Effector memory CD4-positive, alpha-beta T cell (primary cell): Measurements from ENCODE around the gene DNAH5.

Experiments
- DNase-seq, 3 donors: peaks; one replicate each; pipeline ENCODE4 v3.0.0-alpha.2; 2020
- H3K27ac ChIP-seq: 2 replicates; pipeline ENCODE4 v1.7.0; 2013; ENCODE audit warnings: mild to moderate bottlenecking, low read length, moderate library complexity; ENCODE audit not compliant: insufficient read depth, poor library complexity, severe bottlenecking
- H3K27me3 ChIP-seq: replicated peaks from 2 replicates; pipeline ENCODE4 v1.7.0; 2013; ENCODE audit warnings: mild to moderate bottlenecking, low read length; ENCODE audit not compliant: insufficient read depth, control insufficient read depth, poor library complexity, severe bottlenecking
- H3K36me3 ChIP-seq: 2 replicates; pipeline ENCODE4 v1.7.0; 2013; ENCODE audit warnings: mild to moderate bottlenecking, low read length, moderate library complexity; ENCODE audit not compliant: control insufficient read depth, insufficient read depth
- H3K4me1 ChIP-seq: 2 replicates; pipeline ENCODE4 v1.7.0; 2013; ENCODE audit warnings: low read length, mild to moderate bottlenecking; ENCODE audit not compliant: control insufficient read depth, insufficient read depth, poor library complexity, severe bottlenecking
- H3K4me3 ChIP-seq: 2 replicates; pipeline ENCODE4 v1.7.0; 2013; ENCODE audit warnings: low read length, low read depth, mild to moderate bottlenecking; ENCODE audit not compliant: insufficient read depth, poor library complexity, severe bottlenecking
- H3K9me3 ChIP-seq: 2 replicates; pipeline ENCODE4 v1.7.0; 2013; ENCODE audit warnings: mild to moderate bottlenecking, low read length, moderate library complexity; ENCODE audit not compliant: control insufficient read depth

The DNAH5 gene

GRCh38 chr5:13943676-13944075, 812 bp downstream of the DNAH5 start:
- Histone ChIP-seq H3K9me3 (no peaks in the 10 kb centered on the region), H3K27me3 (no peaks in the 10 kb centered on the region), H3K4me1 (no peaks in the 10 kb centered on the region), H3K4me3 (no peak overlapping the region), H3K27ac (no peak overlapping the region), H3K36me3 (no peaks in the 10 kb centered on the region)
- DNase-seq = no peak

DNA sequence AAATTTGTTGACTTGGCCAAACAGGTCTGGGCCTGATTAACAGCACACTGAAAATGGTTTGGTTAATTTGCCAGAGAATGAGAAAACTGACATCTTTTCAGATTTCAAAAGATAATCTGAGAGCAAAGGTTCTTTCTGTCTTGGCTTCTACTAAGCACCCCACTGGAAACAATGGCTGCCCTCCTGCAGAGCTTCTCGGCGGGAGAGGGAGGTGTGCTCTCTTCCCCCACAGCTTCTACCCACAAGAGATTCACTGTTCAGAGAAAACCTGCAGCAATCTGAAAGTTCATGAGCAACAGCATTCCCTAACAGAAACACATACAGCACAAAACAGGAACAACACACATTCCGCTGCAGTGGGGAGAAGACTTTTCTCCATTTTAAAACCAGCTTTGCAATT, 3.0 kb downstream of the DNAH5 start:
- no peaks in the 10 kb centered on the region for H3K27me3 ChIP-seq
- no peaks in the 10 kb centered on the region for H3K4me1 ChIP-seq
- H3K27ac ChIP-seq = no peak overlapping the region
- DNase-seq = no peak
- no peaks in the 10 kb centered on the region for H3K9me3 ChIP-seq
- H3K4me3 ChIP-seq = no peak overlapping the region
- no peaks in the 10 kb centered on the region for H3K36me3 ChIP-seq

GRCh38 chr5:13939638-13940037, 4.8 kb downstream of the DNAH5 start:
- H3K4me3 ChIP-seq = no peak overlapping the region
- H3K9me3 ChIP-seq = no peaks in the 10 kb centered on the region
- DNase-seq = no peak
- H3K27me3 ChIP-seq = no peaks in the 10 kb centered on the region
- H3K27ac ChIP-seq = no peak overlapping the region
- no peaks in the 10 kb centered on the region for H3K36me3 ChIP-seq
- no peaks in the 10 kb centered on the region for H3K4me1 ChIP-seq

- DNase-seq = no peak
- Histone ChIP-seq H3K9me3 (no peaks in the 10 kb centered on the region), H3K4me1 (no peaks in the 10 kb centered on the region), H3K36me3 (no peaks in the 10 kb centered on the region), H3K27ac (no peak overlapping the region), H3K4me3 (no peak overlapping the region), H3K27me3 (no peaks in the 10 kb centered on the region)
Measured at GRCh38 chr5:13934921-13935320, 9.6 kb downstream of the DNAH5 start.

GRCh38 chr5:13934125-13934524, 10.4 kb downstream of the DNAH5 start:
- DNase-seq = no peak
- Histone ChIP-seq H3K9me3 (no peaks in the 10 kb centered on the region), H3K4me1 (no peaks in the 10 kb centered on the region), H3K27me3 (no peaks in the 10 kb centered on the region), H3K36me3 (no peaks in the 10 kb centered on the region), H3K27ac (no peak overlapping the region), H3K4me3 (no peak overlapping the region)

DNA sequence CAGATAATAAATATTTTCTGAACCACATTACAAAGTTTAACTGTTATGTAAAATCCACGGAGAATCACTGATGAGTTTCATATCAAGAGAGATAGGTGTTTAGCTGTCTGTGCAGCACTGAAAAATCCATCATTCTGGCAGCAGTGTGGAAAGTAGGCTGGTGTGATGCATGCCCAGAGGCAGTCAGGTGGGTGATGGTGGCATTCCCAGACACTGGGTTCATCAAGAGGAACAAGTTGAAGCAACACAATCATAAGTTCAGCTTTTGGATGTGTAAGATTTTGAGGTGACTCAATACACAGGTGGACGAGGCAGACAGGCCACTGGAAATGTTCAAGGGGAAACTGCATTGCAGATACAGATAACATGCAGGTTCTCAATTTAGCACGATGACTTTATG, 11.9 kb downstream of the DNAH5 start:
- Histone ChIP-seq H3K27ac (no peak overlapping the region), H3K9me3 (no peaks in the 10 kb centered on the region), H3K4me3 (no peak overlapping the region), H3K4me1 (no peaks in the 10 kb centered on the region), H3K27me3 (no peaks in the 10 kb centered on the region), H3K36me3 (no peaks in the 10 kb centered on the region)
- DNase-seq = no peak

DNA sequence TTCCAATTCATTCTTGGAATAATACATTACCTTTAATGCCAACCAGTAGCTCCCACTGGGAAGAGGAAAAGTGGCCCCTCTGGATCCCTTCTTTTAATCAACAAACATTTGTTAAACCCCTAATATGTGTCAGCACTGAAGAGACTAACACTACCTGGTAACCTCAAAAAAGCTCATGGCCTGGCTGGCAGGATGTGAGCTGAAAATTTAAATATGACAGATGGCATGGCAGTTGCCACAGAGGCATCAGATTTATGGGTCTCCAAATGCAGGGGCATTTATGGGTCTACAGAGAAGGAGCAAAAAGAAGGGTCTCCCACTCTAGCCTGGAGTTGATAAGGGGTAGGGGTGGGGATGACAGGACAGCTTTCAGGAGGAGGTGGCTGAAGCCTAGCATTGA, 12.5 kb downstream of the DNAH5 start:
- no peak overlapping the region for H3K4me3 ChIP-seq
- DNase-seq = no peak
- H3K27me3 ChIP-seq = no peaks in the 10 kb centered on the region
- H3K36me3 ChIP-seq = no peaks in the 10 kb centered on the region
- H3K4me1 ChIP-seq = no peaks in the 10 kb centered on the region
- no peaks in the 10 kb centered on the region for H3K9me3 ChIP-seq
- H3K27ac ChIP-seq = no peak overlapping the region

DNA sequence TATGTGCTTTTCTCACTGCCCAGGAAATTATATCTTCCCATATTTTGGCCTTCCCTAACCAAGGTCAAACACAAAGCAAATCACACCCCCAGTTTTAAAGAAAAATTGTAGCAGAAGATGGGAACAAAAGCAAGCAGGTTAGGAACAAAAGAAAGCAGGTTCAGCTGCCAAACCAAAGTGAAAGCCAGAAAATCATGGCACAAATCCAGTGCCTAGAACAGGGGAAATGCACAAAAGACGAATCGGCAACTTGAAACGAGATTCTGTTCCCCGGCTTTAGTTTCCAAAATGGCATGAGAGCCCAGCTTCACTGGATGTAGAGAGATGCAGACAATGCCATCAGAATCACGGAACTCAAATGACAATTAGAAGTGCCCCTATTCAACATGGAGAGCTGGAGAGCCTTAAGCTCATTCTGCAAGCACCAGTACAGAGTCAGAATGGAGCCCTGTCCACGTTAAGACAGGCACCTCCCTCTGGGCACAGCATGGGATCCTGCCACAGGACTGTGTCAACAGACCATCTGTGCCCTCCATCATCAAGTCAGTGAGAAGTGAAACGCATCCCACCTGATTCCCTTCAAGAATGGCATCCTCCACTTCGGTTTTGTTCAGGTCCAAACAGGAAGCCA, 13.8 kb downstream of the DNAH5 start:
- Histone ChIP-seq H3K27ac (no peak overlapping the region), H3K36me3 (no peaks in the 10 kb centered on the region), H3K4me1 (no peaks in the 10 kb centered on the region), H3K9me3 (no peaks in the 10 kb centered on the region), H3K27me3 (no peaks in the 10 kb centered on the region), H3K4me3 (no peak overlapping the region)
- DNase-seq = no peak

GRCh38 chr5:13926731-13927130, 17.8 kb downstream of the DNAH5 start:
- Histone ChIP-seq H3K9me3 (no peaks in the 10 kb centered on the region), H3K4me3 (no peak overlapping the region), H3K4me1 (no peaks in the 10 kb centered on the region), H3K27me3 (no peaks in the 10 kb centered on the region), H3K27ac (no peak overlapping the region), H3K36me3 (no peaks in the 10 kb centered on the region)
- DNase-seq = no peak

- Histone ChIP-seq H3K4me3 (no peak overlapping the region), H3K27ac (no peak overlapping the region), H3K4me1 (no peaks in the 10 kb centered on the region), H3K27me3 (no peaks in the 10 kb centered on the region), H3K36me3 (no peaks in the 10 kb centered on the region), H3K9me3 (no peaks in the 10 kb centered on the region)
- DNase-seq = no peak
Measured at GRCh38 chr5:13921578-13921977, 22.9 kb downstream of the DNAH5 start.
